ENCODE data around the gene CDK2AP2.

CDK2AP2 gene

GRCh38 chr11:67502328-67502979 is 5.5 kb downstream of the CDK2AP2 start:
- Mint-ChIP-seq H3K36me3 (ENCODE audit: low read depth) (peaks cover 25% of the 10 kb centered on the region), H3K27me3 (no peaks in the 10 kb centered on the region), H3K27ac (peak overlapping the region; percentile 67), H3K4me3 (peak overlapping the region; percentile 68), H3K4me1 (peaks cover 38% of the 10 kb centered on the region), H3K9me3 (no peaks in the 10 kb centered on the region)
- ATAC-seq = no peak
- DNase-seq = no peak

GRCh38 chr11:67501854-67502253 is 6.1 kb downstream of the CDK2AP2 start:
- no peaks in the 10 kb centered on the region for H3K27me3 Mint-ChIP-seq
- H3K9me3 Mint-ChIP-seq = no peaks in the 10 kb centered on the region
- ATAC-seq = no peak
- no peak for DNase-seq
- H3K27ac Mint-ChIP-seq = no peak overlapping the region
- H3K36me3 Mint-ChIP-seq (ENCODE audit: low read depth) = peaks cover 22% of the 10 kb centered on the region
- H3K4me3 Mint-ChIP-seq = no peak overlapping the region
- peaks cover 33% of the 10 kb centered on the region for H3K4me1 Mint-ChIP-seq

GRCh38 chr11:67500831-67501715 is 6.9 kb downstream of the CDK2AP2 start:
- no peaks in the 10 kb centered on the region for H3K27me3 Mint-ChIP-seq
- H3K36me3 Mint-ChIP-seq (ENCODE audit: low read depth) = peaks cover 19% of the 10 kb centered on the region
- DNase-seq = no peak
- peaks cover 25% of the 10 kb centered on the region for H3K4me1 Mint-ChIP-seq
- no peak for ATAC-seq
- H3K9me3 Mint-ChIP-seq = no peaks in the 10 kb centered on the region
- H3K4me3 Mint-ChIP-seq = no peak overlapping the region
- no peak overlapping the region for H3K27ac Mint-ChIP-seq

GRCh38 chr11:67500484-67500821 is 7.5 kb downstream of the CDK2AP2 start:
- Mint-ChIP-seq H3K4me3 (no peak overlapping the region), H3K4me1 (peaks cover 19% of the 10 kb centered on the region), H3K27ac (no peak overlapping the region), H3K36me3 (ENCODE audit: low read depth) (peaks cover 23% of the 10 kb centered on the region), H3K27me3 (no peaks in the 10 kb centered on the region), H3K9me3 (no peaks in the 10 kb centered on the region)
- DNase-seq = no peak
- ATAC-seq = no peak

- Mint-ChIP-seq H3K27ac (no peak overlapping the region), H3K4me3 (no peak overlapping the region), H3K36me3 (ENCODE audit: low read depth) (peaks cover 23% of the 10 kb centered on the region), H3K9me3 (no peaks in the 10 kb centered on the region), H3K4me1 (peaks cover 18% of the 10 kb centered on the region), H3K27me3 (no peaks in the 10 kb centered on the region)
- DNase-seq (no peak), ATAC-seq (no peak)
These were observed 8.0 kb downstream of the CDK2AP2 start for GRCh38 chr11:67499808-67500483.

- peaks cover 16% of the 10 kb centered on the region for H3K4me1 Mint-ChIP-seq
- H3K36me3 Mint-ChIP-seq (ENCODE audit: low read depth) = peaks cover 23% of the 10 kb centered on the region
- no peaks in the 10 kb centered on the region for H3K27me3 Mint-ChIP-seq
- H3K27ac Mint-ChIP-seq = no peak overlapping the region
- H3K9me3 Mint-ChIP-seq = no peaks in the 10 kb centered on the region
- no peak for ATAC-seq
- DNase-seq = no peak
- no peak overlapping the region for H3K4me3 Mint-ChIP-seq
These were observed 9.4 kb downstream of the CDK2AP2 start for GRCh38 chr11:67498544-67498972.

- H3K27ac Mint-ChIP-seq = no peak overlapping the region
- ATAC-seq = no peak
These were observed 10.2 kb downstream of the CDK2AP2 start for GRCh38 chr11:67497656-67498291.

GRCh38 chr11:67496113-67496512 is 11.8 kb downstream of the CDK2AP2 start:
- H3K27ac Mint-ChIP-seq = no peak overlapping the region
- DNase-seq (no peak), ATAC-seq (no peak)
- H3K36me3 Mint-ChIP-seq (ENCODE audit: low read depth) = peaks cover 20% of the 10 kb centered on the region
- H3K9me3 Mint-ChIP-seq = no peaks in the 10 kb centered on the region
- peaks cover 7% of the 10 kb centered on the region for H3K4me1 Mint-ChIP-seq
- no peak overlapping the region for H3K4me3 Mint-ChIP-seq
- no peaks in the 10 kb centered on the region for H3K27me3 Mint-ChIP-seq

More at GRCh38 chr11:67497656-67498291, 10.2 kb downstream of the CDK2AP2 start:
- no peak for DNase-seq
- no peaks in the 10 kb centered on the region for H3K27me3 Mint-ChIP-seq
- H3K4me1 Mint-ChIP-seq = peaks cover 10% of the 10 kb centered on the region
- H3K4me3 Mint-ChIP-seq = no peak overlapping the region
- peaks cover 21% of the 10 kb centered on the region for H3K36me3 Mint-ChIP-seq (ENCODE audit: low read depth)
- H3K9me3 Mint-ChIP-seq = no peaks in the 10 kb centered on the region

GRCh38 chr11:67495234-67496005 is 12.5 kb downstream of the CDK2AP2 start:
- no peak for ATAC-seq
- Mint-ChIP-seq H3K27ac (no peak overlapping the region), H3K36me3 (ENCODE audit: low read depth) (peaks cover 13% of the 10 kb centered on the region), H3K27me3 (no peaks in the 10 kb centered on the region), H3K4me1 (peaks cover 1% of the 10 kb centered on the region), H3K4me3 (no peak overlapping the region), H3K9me3 (no peaks in the 10 kb centered on the region)
- no peak for DNase-seq

GRCh38 chr11:67494371-67495233 is 13.4 kb downstream of the CDK2AP2 start:
- DNase-seq (no peak), ATAC-seq (no peak)
- no peak overlapping the region for H3K4me3 Mint-ChIP-seq
- H3K27ac Mint-ChIP-seq = no peak overlapping the region
- H3K27me3 Mint-ChIP-seq = no peaks in the 10 kb centered on the region
- H3K4me1 Mint-ChIP-seq = peaks cover 4% of the 10 kb centered on the region
- H3K9me3 Mint-ChIP-seq = no peaks in the 10 kb centered on the region
- H3K36me3 Mint-ChIP-seq (ENCODE audit: low read depth) = peaks cover 14% of the 10 kb centered on the region

- Mint-ChIP-seq H3K27ac (no peak overlapping the region), H3K36me3 (ENCODE audit: low read depth) (peaks cover 14% of the 10 kb centered on the region), H3K4me3 (no peak overlapping the region), H3K9me3 (no peaks in the 10 kb centered on the region), H3K4me1 (peaks cover 9% of the 10 kb centered on the region), H3K27me3 (no peaks in the 10 kb centered on the region)
- ATAC-seq (no peak), DNase-seq (no peak)
These were observed 14.2 kb downstream of the CDK2AP2 start for GRCh38 chr11:67493548-67494370.

GRCh38 chr11:67492801-67493547 is 15.0 kb downstream of the CDK2AP2 start:
- no peaks in the 10 kb centered on the region for H3K9me3 Mint-ChIP-seq
- H3K4me3 Mint-ChIP-seq = no peak overlapping the region
- H3K27ac Mint-ChIP-seq = no peak overlapping the region
- peaks cover 20% of the 10 kb centered on the region for H3K36me3 Mint-ChIP-seq (ENCODE audit: low read depth)
- peak; percentile 44 for DNase-seq
- no peaks in the 10 kb centered on the region for H3K27me3 Mint-ChIP-seq
- peak; percentile 6 for ATAC-seq
- peaks cover 17% of the 10 kb centered on the region for H3K4me1 Mint-ChIP-seq

Measured in activated naive CD8-positive, alpha-beta T cell treated with anti-CD3 and anti-CD28 coated beads, Interleukin-2, amount 50 U/mL, for 24 hours (primary cell).